ENCODE measurements around the gene ARG1. TPM values are rescaled to one million over a fixed set of nuclear protein-coding genes. Genes with fewer than 3 reads are reported as not detected.

ARG1 gene
- total RNA-seq, 8 experiments from 2014 or later: 0.45 to 1.5 (median 0.90) TPM; not detected in 1

- H3K4me1 ChIP-seq (replicated peaks in 1 of 2): no peaks in the 10 kb centered on the region
- 57 to 100% (median 97%) methylated on average over 1 to 2 of the region's 2 CpGs; no CpG with 5 or more reads in 2 of the 10 experiments for WGBS, 10 experiments
- H3K27ac ChIP-seq: no peak overlapping the region
- ATAC-seq (replicated peaks in 6 of 8): no peak
- in situ Hi-C loops (cut with MboI; ENCODE audit: low pct_unique_long_range_greater_than_20kb in 2 of 9, low sequenced_read_pairs in 9 of 9, unreplicated experiment in 9 of 9): no loop called here
- no peak overlapping the region for H3K4me3 ChIP-seq
Observed at GRCh38 chr6:131592935-131593334, 19.9 kb downstream of the ARG1 start.

- ATAC-seq (replicated peaks in 6 of 8): no peak
- 93 to 100% (median 96%) methylated on average over 4 to 11 of the region's 11 CpGs for WGBS, 10 experiments
- in situ Hi-C loops (cut with MboI; ENCODE audit: low pct_unique_long_range_greater_than_20kb in 2 of 9, low sequenced_read_pairs in 9 of 9, unreplicated experiment in 9 of 9): no loop called here
- H3K27ac ChIP-seq: no peak overlapping the region
- H3K4me1 ChIP-seq (replicated peaks in 1 of 2): no peaks in the 10 kb centered on the region
- no peak overlapping the region for H3K4me3 ChIP-seq
Observed at GRCh38 chr6:131594074-131594473, 21.0 kb downstream of the ARG1 start.

GRCh38 chr6:131597446-131597845, 24.4 kb downstream of the ARG1 start:
- H3K4me1 ChIP-seq (replicated peaks in 1 of 2): no peaks in the 10 kb centered on the region
- whole genome bisulfite sequencing, 10 experiments: 57 to 100% (median 94%) methylated on average over 1 to 3 of the region's 3 CpGs; no CpG with 5 or more reads in 1 of the 10 experiments
- H3K27ac ChIP-seq: no peak overlapping the region
- in situ Hi-C loops (cut with MboI; ENCODE audit: low pct_unique_long_range_greater_than_20kb in 2 of 9, low sequenced_read_pairs in 9 of 9, unreplicated experiment in 9 of 9): no loop called here
- peak in 1 of 8 experiments; percentile 65 for ATAC-seq (replicated peaks in 6 of 8)
- H3K4me3 ChIP-seq: no peak overlapping the region

- in situ Hi-C loops (cut with MboI; ENCODE audit: low pct_unique_long_range_greater_than_20kb in 2 of 9, low sequenced_read_pairs in 9 of 9, unreplicated experiment in 9 of 9): no loop called here
- Histone ChIP-seq H3K27ac (no peak overlapping the region), H3K4me3 (no peak overlapping the region), H3K4me1 (replicated peaks in 1 of 2) (no peaks in the 10 kb centered on the region)
- ATAC-seq (replicated peaks in 6 of 8): no peak
- WGBS, 10 experiments: 83 to 100% (median 89%) methylated on average over 2 to 4 of the region's 4 CpGs
Observed at GRCh38 chr6:131600716-131601115, 27.7 kb downstream of the ARG1 start.

DNA sequence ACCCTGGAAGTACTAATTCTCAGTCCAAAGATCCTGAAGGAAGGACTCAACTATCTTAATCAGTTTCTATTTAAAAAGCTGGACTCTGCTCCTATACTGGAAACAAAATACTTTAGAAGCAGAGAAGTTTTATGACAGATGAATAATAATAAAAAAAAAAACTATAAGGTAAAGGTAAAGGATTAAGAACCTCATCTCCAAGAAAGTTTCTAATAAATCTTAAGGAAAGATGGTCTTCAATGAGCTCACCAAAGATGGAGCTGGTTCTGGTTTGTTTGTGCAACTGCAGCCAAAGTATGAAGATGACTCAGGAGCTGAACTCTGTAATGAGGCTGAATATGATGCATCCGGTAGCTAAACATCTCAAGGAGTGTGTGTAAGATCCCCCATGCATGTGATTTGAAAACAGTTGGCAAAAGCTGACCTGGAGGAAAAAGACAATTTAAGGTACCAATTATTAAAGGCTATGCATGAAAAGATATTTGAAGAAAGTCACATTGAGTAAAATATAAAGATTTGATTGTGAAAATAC, 29.8 kb downstream of the ARG1 start:
- Histone ChIP-seq H3K4me3 (no peak overlapping the region), H3K4me1 (replicated peaks in 1 of 2) (no peaks in the 10 kb centered on the region), H3K27ac (no peak overlapping the region)
- peak in 1 of 8 experiments; percentile 54 for ATAC-seq (replicated peaks in 6 of 8)
- WGBS, 10 experiments: 22 to 100% (median 92%) methylated on average over 1 of the region's 1 CpG; no CpG with 5 or more reads in 4 of the 10 experiments
- in situ Hi-C loops (cut with MboI; ENCODE audit: low pct_unique_long_range_greater_than_20kb in 2 of 9, low sequenced_read_pairs in 9 of 9, unreplicated experiment in 9 of 9): no loop called here

GRCh38 chr6:131613296-131613925, 40.4 kb downstream of the ARG1 start:
- in situ Hi-C loops (cut with MboI; ENCODE audit: low pct_unique_long_range_greater_than_20kb in 2 of 9, low sequenced_read_pairs in 9 of 9, unreplicated experiment in 9 of 9): no loop called here
- H3K4me1 ChIP-seq (replicated peaks in 1 of 2): no peaks in the 10 kb centered on the region
- H3K27ac ChIP-seq: no peak overlapping the region
- no peak overlapping the region for H3K4me3 ChIP-seq
- 70 to 94% (median 90%) methylated on average over 4 to 5 of the region's 5 CpGs for WGBS, 10 experiments
- no peak for ATAC-seq (replicated peaks in 6 of 8)

DNA sequence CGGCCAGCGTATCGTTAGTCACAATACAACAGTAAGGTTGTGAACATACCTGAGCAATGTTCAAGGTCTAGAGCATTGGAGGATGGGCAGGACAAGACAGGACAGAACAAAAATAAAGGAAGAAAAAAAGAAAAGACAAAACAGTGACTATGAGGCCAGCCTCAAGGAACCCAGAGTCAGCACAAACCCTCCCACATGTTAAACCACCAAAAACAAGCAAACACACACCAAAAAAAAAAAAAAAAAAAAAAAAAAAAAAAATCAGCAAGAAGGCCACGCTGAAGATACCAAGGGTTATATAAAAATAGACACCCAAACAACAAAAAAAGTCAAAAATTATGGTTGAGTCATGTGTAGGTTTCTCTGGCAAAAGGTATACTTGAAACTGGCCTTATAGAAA, 42.2 kb downstream of the ARG1 start:
- Histone ChIP-seq H3K4me1 (replicated peaks in 1 of 2) (no peaks in the 10 kb centered on the region), H3K27ac (no peak overlapping the region), H3K4me3 (no peak overlapping the region)
- in situ Hi-C loops (cut with MboI; ENCODE audit: low pct_unique_long_range_greater_than_20kb in 2 of 9, low sequenced_read_pairs in 9 of 9, unreplicated experiment in 9 of 9): no loop called here
- ATAC-seq (replicated peaks in 6 of 8): no peak
- WGBS, 10 experiments: 87 to 100% (median 98%) methylated on average over 1 to 4 of the region's 4 CpGs; no CpG with 5 or more reads in 1 of the 10 experiments

- Histone ChIP-seq H3K27ac (peak within 1 kb of the TSS; percentile 75 to 88), H3K4me1 (replicated peaks in 1 of 2) (peaks cover 0 to 7% of the 10 kb centered on the region in 2 donors), H3K4me3 (peak within 1 kb of the TSS; percentile 62 to 78 (median 66))
- in situ Hi-C loops (cut with MboI; ENCODE audit: low pct_unique_long_range_greater_than_20kb in 2 of 9, low sequenced_read_pairs in 9 of 9, unreplicated experiment in 9 of 9): no loop called here
- peak; percentile 97 to 98 (median 98) for ATAC-seq (replicated peaks in 6 of 8)
- WGBS, 10 experiments: 0 to 10% (median 0%) methylated on average over 2 to 27 of the region's 53 CpGs
Observed at GRCh38 chr6:131627724-131628682, 55.0 kb downstream of the ARG1 start, which contains the start of gene MED23. Gene MED23, minus strand, starts transcription at chr6:131628242. Its CDS starts 193 bp downstream, at chr6:131628049.

GRCh38 chr6:131628726-131629125, 55.7 kb downstream of the ARG1 start:
- peak overlapping the region in 2 of 5 donors; percentile 62 to 63 for H3K4me3 ChIP-seq
- in situ Hi-C loops (cut with MboI; ENCODE audit: low pct_unique_long_range_greater_than_20kb in 2 of 9, low sequenced_read_pairs in 9 of 9, unreplicated experiment in 9 of 9): no loop called here
- WGBS, 10 experiments: 0 to 50% (median 0%) methylated on average over 1 of the region's 1 CpG; no CpG with 5 or more reads in 3 of the 10 experiments
- peaks cover 0 to 7% of the 10 kb centered on the region in 2 donors for H3K4me1 ChIP-seq (replicated peaks in 1 of 2)
- ATAC-seq (replicated peaks in 6 of 8): peak in 1 of 8 experiments; percentile 11
- no peak overlapping the region for H3K27ac ChIP-seq

DNA sequence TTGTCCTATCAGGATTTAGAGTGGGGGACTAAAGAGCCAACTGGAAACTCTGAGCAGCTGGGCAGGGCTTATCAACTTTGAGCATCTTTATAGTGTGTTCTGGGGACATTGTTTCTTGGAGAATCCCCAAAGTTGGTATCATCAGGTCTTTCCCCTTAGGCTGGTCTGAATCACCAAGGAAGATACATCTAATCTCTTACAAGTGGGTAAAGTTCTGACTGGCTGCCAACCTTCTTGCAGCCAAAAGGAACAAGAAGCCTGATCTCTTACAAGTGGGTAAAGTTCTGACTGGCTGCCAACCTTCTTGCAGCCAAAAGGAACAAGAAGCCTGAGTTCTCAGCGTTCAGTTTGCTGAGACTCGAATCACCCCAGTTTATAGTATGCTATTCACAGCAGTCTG, 56.6 kb downstream of the ARG1 start:
- ATAC-seq (replicated peaks in 6 of 8): no peak
- Histone ChIP-seq H3K4me3 (no peak overlapping the region), H3K4me1 (replicated peaks in 1 of 2) (peaks cover 0 to 7% of the 10 kb centered on the region in 2 donors), H3K27ac (no peak overlapping the region)
- WGBS, 10 experiments: 37 to 100% (median 83%) methylated on average over 1 to 2 of the region's 2 CpGs; no CpG with 5 or more reads in 4 of the 10 experiments
- in situ Hi-C loops (cut with MboI; ENCODE audit: low pct_unique_long_range_greater_than_20kb in 2 of 9, low sequenced_read_pairs in 9 of 9, unreplicated experiment in 9 of 9): no loop called here

- Histone ChIP-seq H3K4me3 (no peak overlapping the region), H3K4me1 (replicated peaks in 1 of 2) (peaks cover 0 to 4% of the 10 kb centered on the region in 2 donors), H3K27ac (no peak overlapping the region)
- 40 to 100% (median 73%) methylated on average over 1 to 3 of the region's 3 CpGs; no CpG with 5 or more reads in 2 of the 10 experiments for WGBS, 10 experiments
- ATAC-seq (replicated peaks in 6 of 8): no peak
- in situ Hi-C loops (cut with MboI; ENCODE audit: low pct_unique_long_range_greater_than_20kb in 2 of 9, low sequenced_read_pairs in 9 of 9, unreplicated experiment in 9 of 9): no loop called here
Observed at GRCh38 chr6:131631625-131632289, 58.7 kb downstream of the ARG1 start.

Measured in motor neuron (in vitro differentiated cells).